OCI-LY1 (cell line): ENCODE data around the gene COTL1.

Experiments used
- H2AFZ ChIP-seq: fragments of 200-600 bp; sonication (generic), shearing (Covaris generic); 2 replicates; pipeline ENCODE4 v1.6.0; 2014; ENCODE audit warnings: antibody characterized with exemption, mild to moderate bottlenecking, low read length
- H3F3A ChIP-seq: fragments of 200-600 bp; sonication (generic), shearing (Covaris generic); 2 replicates; pipeline ENCODE4 v1.6.0; 2014; ENCODE audit warnings: mild to moderate bottlenecking, antibody characterized with exemption, low read length, moderate library complexity; ENCODE audit not compliant: insufficient read depth
- H3K27ac ChIP-seq: fragments of 200-600 bp; sonication (generic); 2 replicates; pipeline ENCODE4 v1.5.1; 2014; ENCODE audit warnings: low read length, mixed run types, mild to moderate bottlenecking, low read depth; ENCODE audit not compliant: poor library complexity, severe bottlenecking
- H3K27me3 ChIP-seq: fragments of 200-600 bp; sonication (generic); 2 replicates; pipeline ENCODE4 v1.6.0; 2014; ENCODE audit warnings: antibody characterized with exemption, mild to moderate bottlenecking, low read length, moderate library complexity; ENCODE audit not compliant: insufficient read depth
- H3K36me3 ChIP-seq: fragments of 200-600 bp; sonication (generic); 2 replicates; pipeline ENCODE4 v1.6.1; 2014; ENCODE audit warnings: mild to moderate bottlenecking, antibody characterized with exemption, low read length, moderate library complexity, mixed read lengths; ENCODE audit not compliant: insufficient read depth
- H3K4me1 ChIP-seq: fragments of 200-600 bp; sonication (generic); 2 replicates; pipeline ENCODE4 v1.5.1; 2014; ENCODE audit warnings: mild to moderate bottlenecking, low read length, moderate library complexity; ENCODE audit not compliant: insufficient read depth, severe bottlenecking
- H3K4me2 ChIP-seq: fragments of 200-600 bp; sonication (generic), shearing (Covaris generic); 2 replicates; pipeline ENCODE4 v1.6.1; 2014; ENCODE audit warnings: low read length
- H3K4me3 ChIP-seq: fragments of 200-600 bp; sonication (generic); 2 replicates; pipeline ENCODE4 v1.5.1; 2014; ENCODE audit warnings: low read length, low read depth, mild to moderate bottlenecking, mixed read lengths; ENCODE audit not compliant: poor library complexity, severe bottlenecking
- H3K79me2 ChIP-seq: fragments of 200-600 bp; shearing (Covaris generic); 2 replicates; pipeline ENCODE4 v1.6.1; 2016; ENCODE audit warnings: mixed run types, low read length, mixed read lengths; ENCODE audit not compliant: insufficient read depth
- H3K9ac ChIP-seq: fragments of 200-600 bp; sonication (generic), shearing (Covaris generic); 2 replicates; pipeline ENCODE4 v1.6.1; 2014; ENCODE audit warnings: mild to moderate bottlenecking, low read length, mixed read lengths
- H3K9me2 ChIP-seq: fragments of 200-600 bp; sonication (generic), shearing (Covaris generic); 2 replicates; pipeline ENCODE4 v1.6.1; 2014; ENCODE audit warnings: low read depth, mild to moderate bottlenecking, low read length, mixed read lengths
- H3K9me3 ChIP-seq: fragments of 200-600 bp; shearing (Covaris generic); 2 replicates; pipeline ENCODE4 v1.6.1; 2014; ENCODE audit warnings: low read length, mixed read lengths
- H4K20me1 ChIP-seq: fragments of 200-600 bp; sonication (generic), shearing (Covaris generic); 2 replicates; pipeline ENCODE4 v1.6.0; 2016; ENCODE audit warnings: mild to moderate bottlenecking, low read length; ENCODE audit not compliant: insufficient read depth
- EZH2 ChIP-seq: fragments of 200-600 bp; sonication (generic), shearing (Covaris generic); IDR thresholded peaks from 2 replicates; pipeline ENCODE4 v1.8.0; 2017; ENCODE audit warnings: borderline replicate concordance, mixed run types, mild to moderate bottlenecking, antibody characterized with exemption, low read length, moderate library complexity, mixed read lengths
- TF ChIP-seq, protein P1 (sequence below): fragments of 200-600 bp; sonication (generic), shearing (Covaris generic); IDR thresholded peaks from 2 replicates; pipeline ENCODE4 v1.5.1; 2017; ENCODE audit warnings: mild to moderate bottlenecking, antibody characterized with exemption, low read length, moderate library complexity, mixed read lengths

Gene COTL1

DNA sequence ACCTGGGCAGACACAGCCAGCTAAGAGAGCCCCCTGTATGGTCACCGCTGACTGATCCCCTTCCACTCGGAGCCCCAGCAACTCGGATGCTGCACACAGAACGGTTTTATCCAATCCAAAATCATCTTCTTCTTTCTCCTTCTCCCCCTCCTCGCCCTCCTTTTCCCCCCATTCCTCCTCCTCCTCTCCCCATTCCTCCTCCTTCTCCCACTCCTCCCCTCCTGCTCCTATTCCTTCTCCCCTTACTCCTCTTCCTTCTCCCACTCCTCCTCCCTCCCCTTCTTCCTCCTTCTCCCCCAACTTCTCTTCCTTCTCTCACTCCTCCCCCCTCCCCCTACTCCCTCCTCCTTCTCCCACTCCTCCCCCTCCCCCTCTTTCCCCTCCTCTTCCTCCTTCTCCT, 83.1 kb downstream of the COTL1 start:
- no peaks in the 10 kb centered on the region; the same call in 1 of the 2 replicates for H3K36me3 ChIP-seq
- peaks cover 5% of the 10 kb centered on the region; the same call in 1 of the 2 replicates for H3K9me3 ChIP-seq
- no peak overlapping the region for H3K27ac ChIP-seq
- no peaks in the 10 kb centered on the region for H4K20me1 ChIP-seq
- no peak for TF ChIP-seq EZH2
- TF ChIP-seq, protein P1, sequence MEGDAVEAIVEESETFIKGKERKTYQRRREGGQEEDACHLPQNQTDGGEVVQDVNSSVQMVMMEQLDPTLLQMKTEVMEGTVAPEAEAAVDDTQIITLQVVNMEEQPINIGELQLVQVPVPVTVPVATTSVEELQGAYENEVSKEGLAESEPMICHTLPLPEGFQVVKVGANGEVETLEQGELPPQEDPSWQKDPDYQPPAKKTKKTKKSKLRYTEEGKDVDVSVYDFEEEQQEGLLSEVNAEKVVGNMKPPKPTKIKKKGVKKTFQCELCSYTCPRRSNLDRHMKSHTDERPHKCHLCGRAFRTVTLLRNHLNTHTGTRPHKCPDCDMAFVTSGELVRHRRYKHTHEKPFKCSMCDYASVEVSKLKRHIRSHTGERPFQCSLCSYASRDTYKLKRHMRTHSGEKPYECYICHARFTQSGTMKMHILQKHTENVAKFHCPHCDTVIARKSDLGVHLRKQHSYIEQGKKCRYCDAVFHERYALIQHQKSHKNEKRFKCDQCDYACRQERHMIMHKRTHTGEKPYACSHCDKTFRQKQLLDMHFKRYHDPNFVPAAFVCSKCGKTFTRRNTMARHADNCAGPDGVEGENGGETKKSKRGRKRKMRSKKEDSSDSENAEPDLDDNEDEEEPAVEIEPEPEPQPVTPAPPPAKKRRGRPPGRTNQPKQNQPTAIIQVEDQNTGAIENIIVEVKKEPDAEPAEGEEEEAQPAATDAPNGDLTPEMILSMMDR: no peak
- no peaks in the 10 kb centered on the region for H3K9me2 ChIP-seq
- H3K27me3 ChIP-seq: peaks cover 29% of the 10 kb centered on the region
- H2AFZ ChIP-seq: no peak overlapping the region
- H3K4me3 ChIP-seq: no peak overlapping the region
- H3K9ac ChIP-seq: no peak overlapping the region
- no peaks in the 10 kb centered on the region for H3K79me2 ChIP-seq
- H3K4me2 ChIP-seq: no peak overlapping the region
- no peaks in the 10 kb centered on the region for H3F3A ChIP-seq
- H3K4me1 ChIP-seq: no peaks in the 10 kb centered on the region

DNA sequence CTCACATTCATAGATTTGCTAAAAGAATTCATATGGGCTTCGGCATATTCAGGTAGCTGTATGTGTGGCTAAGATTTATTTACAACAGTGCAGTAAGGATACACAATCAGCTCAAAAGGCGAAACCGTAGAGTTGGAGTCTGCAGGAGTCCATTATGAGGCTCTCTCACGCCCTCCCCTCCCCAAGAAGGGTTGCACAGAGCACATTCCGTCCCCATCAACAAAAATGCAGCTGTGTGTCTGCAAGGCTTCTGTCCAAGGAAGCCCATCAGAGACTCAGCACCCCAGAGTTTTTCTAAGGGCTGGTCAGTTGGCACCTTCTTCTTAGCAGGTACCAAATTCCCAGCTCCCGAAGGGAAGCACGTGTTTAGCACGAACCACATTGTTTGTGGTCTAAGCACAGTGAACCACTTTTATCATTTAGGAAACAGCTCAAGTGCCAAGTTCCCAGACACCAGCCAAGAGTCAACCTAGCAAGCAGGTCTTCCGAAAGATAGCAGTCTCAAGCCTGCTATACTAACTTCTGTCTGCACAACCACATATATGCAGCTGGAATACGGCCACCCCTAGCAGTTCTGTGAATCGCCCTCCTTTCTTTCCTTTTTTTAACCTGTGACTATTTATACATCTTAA, 84.9 kb downstream of the COTL1 start:
- Histone ChIP-seq H3K4me2 (no peak overlapping the region), H3K27ac (no peak overlapping the region), H4K20me1 (no peaks in the 10 kb centered on the region), H3K4me1 (no peaks in the 10 kb centered on the region), H3K9ac (no peak overlapping the region), H3K9me3 (peaks cover 13% of the 10 kb centered on the region; the same call in 1 of the 2 replicates), H3K4me3 (no peak overlapping the region), H3K9me2 (no peaks in the 10 kb centered on the region), H2AFZ (no peak overlapping the region), H3K36me3 (no peaks in the 10 kb centered on the region; the same call in 1 of the 2 replicates), H3K79me2 (no peaks in the 10 kb centered on the region), H3F3A (no peaks in the 10 kb centered on the region), H3K27me3 (peaks cover 32% of the 10 kb centered on the region)
- no peak for TF ChIP-seq EZH2
- TF ChIP-seq, protein P1: no peak

DNA sequence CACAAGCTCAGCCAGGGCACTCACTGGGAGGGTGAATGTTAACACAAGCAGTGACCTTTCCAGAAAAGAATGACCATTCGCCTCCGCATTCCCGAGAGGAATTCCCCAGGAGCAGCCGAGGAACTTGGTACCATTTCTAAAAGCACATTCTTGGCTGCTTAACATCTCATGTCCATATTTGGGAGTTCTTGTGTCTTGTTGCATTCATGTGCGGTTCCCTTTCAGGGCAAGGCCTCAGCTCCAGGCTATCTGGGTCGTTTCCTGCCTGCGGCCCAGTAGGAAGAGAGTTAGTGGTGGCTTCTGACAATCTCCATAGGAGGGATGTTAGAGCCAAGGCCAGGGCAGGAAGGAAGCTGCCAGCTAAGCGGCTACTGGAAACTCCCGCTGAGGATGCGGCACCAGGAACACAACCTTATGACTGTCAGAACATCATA, 85.6 kb downstream of the COTL1 start:
- Histone ChIP-seq H3K4me2 (no peak overlapping the region), H4K20me1 (no peaks in the 10 kb centered on the region), H3K79me2 (no peaks in the 10 kb centered on the region), H3K36me3 (no peaks in the 10 kb centered on the region; the same call in 1 of the 2 replicates), H3F3A (no peaks in the 10 kb centered on the region), H2AFZ (no peak overlapping the region), H3K27me3 (peaks cover 32% of the 10 kb centered on the region), H3K4me3 (no peak overlapping the region), H3K4me1 (no peaks in the 10 kb centered on the region), H3K9me3 (peaks cover 13% of the 10 kb centered on the region; the same call in 1 of the 2 replicates), H3K9me2 (no peaks in the 10 kb centered on the region), H3K27ac (no peak overlapping the region), H3K9ac (no peak overlapping the region)
- TF ChIP-seq EZH2: no peak
- TF ChIP-seq, protein P1: no peak
